Measurements from ENCODE around the gene MB21D2.
"Not testable (repeated sequence)": the region's sequence is repeated elsewhere in the genome, so short reads cannot be mapped to it uniquely, and the experiment has no call there.

Gene MB21D2

GRCh38 chr3:192858849-192859585 is 58.6 kb downstream of the MB21D2 start:
- TF ChIP-seq, protein P1, sequence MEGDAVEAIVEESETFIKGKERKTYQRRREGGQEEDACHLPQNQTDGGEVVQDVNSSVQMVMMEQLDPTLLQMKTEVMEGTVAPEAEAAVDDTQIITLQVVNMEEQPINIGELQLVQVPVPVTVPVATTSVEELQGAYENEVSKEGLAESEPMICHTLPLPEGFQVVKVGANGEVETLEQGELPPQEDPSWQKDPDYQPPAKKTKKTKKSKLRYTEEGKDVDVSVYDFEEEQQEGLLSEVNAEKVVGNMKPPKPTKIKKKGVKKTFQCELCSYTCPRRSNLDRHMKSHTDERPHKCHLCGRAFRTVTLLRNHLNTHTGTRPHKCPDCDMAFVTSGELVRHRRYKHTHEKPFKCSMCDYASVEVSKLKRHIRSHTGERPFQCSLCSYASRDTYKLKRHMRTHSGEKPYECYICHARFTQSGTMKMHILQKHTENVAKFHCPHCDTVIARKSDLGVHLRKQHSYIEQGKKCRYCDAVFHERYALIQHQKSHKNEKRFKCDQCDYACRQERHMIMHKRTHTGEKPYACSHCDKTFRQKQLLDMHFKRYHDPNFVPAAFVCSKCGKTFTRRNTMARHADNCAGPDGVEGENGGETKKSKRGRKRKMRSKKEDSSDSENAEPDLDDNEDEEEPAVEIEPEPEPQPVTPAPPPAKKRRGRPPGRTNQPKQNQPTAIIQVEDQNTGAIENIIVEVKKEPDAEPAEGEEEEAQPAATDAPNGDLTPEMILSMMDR (IDR thresholded peaks at IDR 0.05; ENCODE audit: low read depth, low read length) = no peak
- H3K4me3 ChIP-seq (replicated peaks in 1 of 2; ENCODE audit: low read depth in 2 of 2, low read length in 2 of 2) = no peak overlapping the region
- DNase-seq (ENCODE audit: low read depth in 2 of 2) = no peak

DNA sequence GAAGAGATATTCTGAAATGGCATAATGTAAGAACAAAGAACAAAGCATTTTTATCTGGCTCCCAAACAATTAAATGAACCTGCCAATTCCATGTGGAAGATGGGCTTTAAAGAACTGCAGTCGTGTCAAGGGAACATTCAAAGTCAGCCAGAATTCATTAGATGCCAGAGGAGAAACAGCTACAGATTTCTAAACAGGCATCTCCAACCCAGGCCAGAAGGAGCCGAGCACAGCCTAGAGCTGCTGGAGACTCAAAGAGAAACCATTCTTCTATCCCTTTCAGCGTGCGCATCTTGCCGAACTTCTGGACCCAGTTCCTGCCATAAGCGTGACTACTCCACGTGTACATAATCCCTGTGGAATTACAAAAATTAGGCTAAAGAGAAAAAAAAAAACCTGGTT is 60.4 kb downstream of the MB21D2 start:
- no peak for DNase-seq (ENCODE audit: low read depth in 2 of 2)
- H3K4me3 ChIP-seq (replicated peaks in 1 of 2; ENCODE audit: low read depth in 2 of 2, low read length in 2 of 2) = no peak overlapping the region
- TF ChIP-seq, protein P1 (IDR thresholded peaks at IDR 0.05; ENCODE audit: low read depth, low read length) = no peak

GRCh38 chr3:192855434-192855833 is 62.2 kb downstream of the MB21D2 start:
- TF ChIP-seq, protein P1 (IDR thresholded peaks at IDR 0.05; ENCODE audit: low read depth, low read length) = no peak
- DNase-seq (ENCODE audit: low read depth in 2 of 2) = no peak
- H3K4me3 ChIP-seq (replicated peaks in 1 of 2; ENCODE audit: low read depth in 2 of 2, low read length in 2 of 2) = no peak overlapping the region

GRCh38 chr3:192851821-192852372 is 65.8 kb downstream of the MB21D2 start:
- TF ChIP-seq, protein P1 (IDR thresholded peaks at IDR 0.05; ENCODE audit: low read depth, low read length) = no peak
- H3K4me3 ChIP-seq (replicated peaks in 1 of 2; ENCODE audit: low read depth in 2 of 2, low read length in 2 of 2) = no peak overlapping the region
- peak; percentile 74 to 89 for DNase-seq (ENCODE audit: low read depth in 2 of 2)

- TF ChIP-seq, protein P1 (IDR thresholded peaks at IDR 0.05; ENCODE audit: low read depth, low read length) = no peak
- no peak overlapping the region for H3K4me3 ChIP-seq (replicated peaks in 1 of 2; ENCODE audit: low read depth in 2 of 2, low read length in 2 of 2)
- DNase-seq (ENCODE audit: low read depth in 2 of 2) = peak in 1 of 2 donors; percentile 77
Measured at GRCh38 chr3:192850451-192850981, 67.1 kb downstream of the MB21D2 start.

GRCh38 chr3:192849821-192850220 is 67.8 kb downstream of the MB21D2 start:
- not testable (repeated sequence) for H3K4me3 ChIP-seq (replicated peaks in 1 of 2; ENCODE audit: low read depth in 2 of 2, low read length in 2 of 2); DNase-seq (ENCODE audit: low read depth in 2 of 2)

- no peak overlapping the region for H3K4me3 ChIP-seq (replicated peaks in 1 of 2; ENCODE audit: low read depth in 2 of 2, low read length in 2 of 2)
- DNase-seq (ENCODE audit: low read depth in 2 of 2) = peak in 1 of 2 donors; percentile 57
- TF ChIP-seq, protein P1 (IDR thresholded peaks at IDR 0.05; ENCODE audit: low read depth, low read length) = no peak
Measured at GRCh38 chr3:192848371-192849233, 69.1 kb downstream of the MB21D2 start.

Data from cardiac fibroblast (primary cell).